DND-41 (cell line): ENCODE measurements around the gene NKD1.

Source experiments
- CTCF ChIP-seq: IDR thresholded peaks from 2 replicates; pipeline ENCODE4 v1.5.1; 2012; ENCODE audit warnings: borderline replicate concordance, low read length, moderate library complexity, mild to moderate bottlenecking; ENCODE audit not compliant: poor library complexity, severe bottlenecking; ENCODE audit errors: extremely low read depth
- EZH2 ChIP-seq: IDR thresholded peaks from 3 replicates; pipeline ENCODE4 v1.6.1; 2012; ENCODE audit warnings: borderline replicate concordance, low read depth, mild to moderate bottlenecking, moderate library complexity, low read length, inconsistent platforms; ENCODE audit not compliant: severe bottlenecking

DNA sequence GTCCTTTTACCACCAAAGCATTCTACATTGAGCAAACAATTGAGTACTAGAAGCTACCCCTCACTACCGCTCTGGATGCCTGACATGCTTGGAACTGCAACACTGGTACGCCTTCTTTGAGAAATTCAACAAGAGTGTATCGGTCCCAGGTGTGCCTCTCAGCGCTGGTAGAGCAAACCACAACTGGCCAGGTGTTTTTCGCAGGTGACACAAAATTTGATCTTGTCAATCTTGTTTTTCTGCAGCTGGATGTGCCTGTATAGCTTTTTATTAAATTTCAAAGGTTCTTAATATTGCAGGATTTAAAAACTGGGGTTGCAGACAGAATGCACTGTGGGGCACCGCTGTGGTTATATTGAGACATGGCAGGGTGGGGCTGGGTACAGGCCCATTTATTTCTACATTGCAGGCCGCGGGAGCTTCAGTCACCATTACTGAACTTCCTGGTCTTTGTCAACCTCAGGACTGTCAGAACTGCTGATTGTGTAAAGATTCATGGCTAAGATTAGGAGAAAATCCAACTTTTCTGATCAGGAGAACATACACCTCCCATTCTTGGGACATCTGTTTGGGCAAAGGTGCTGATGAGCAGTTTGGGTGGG lies 137.4 kb downstream of the NKD1 start:
- TF ChIP-seq CTCF: no peak
- TF ChIP-seq EZH2: no peak
